Amniotic epithelial cell (primary cell): ENCODE data around the gene KRTAP9-1.
"Not testable (repeated sequence)": the region's sequence is repeated elsewhere in the genome, so short reads cannot be mapped to it uniquely, and the experiment has no call there.

Source experiments
- DNase-seq: peaks from one replicate; pipeline ENCODE4 v3.0.0-alpha.2; 2010; ENCODE audit warnings: low read depth

The KRTAP9-1 gene, protein sequence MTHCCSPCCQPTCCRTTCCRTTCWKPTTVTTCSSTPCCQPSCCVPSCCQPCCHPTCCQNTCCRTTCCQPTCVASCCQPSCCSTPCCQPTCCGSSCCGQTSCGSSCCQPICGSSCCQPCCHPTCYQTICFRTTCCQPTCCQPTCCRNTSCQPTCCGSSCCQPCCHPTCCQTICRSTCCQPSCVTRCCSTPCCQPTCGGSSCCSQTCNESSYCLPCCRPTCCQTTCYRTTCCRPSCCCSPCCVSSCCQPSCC

DNA sequence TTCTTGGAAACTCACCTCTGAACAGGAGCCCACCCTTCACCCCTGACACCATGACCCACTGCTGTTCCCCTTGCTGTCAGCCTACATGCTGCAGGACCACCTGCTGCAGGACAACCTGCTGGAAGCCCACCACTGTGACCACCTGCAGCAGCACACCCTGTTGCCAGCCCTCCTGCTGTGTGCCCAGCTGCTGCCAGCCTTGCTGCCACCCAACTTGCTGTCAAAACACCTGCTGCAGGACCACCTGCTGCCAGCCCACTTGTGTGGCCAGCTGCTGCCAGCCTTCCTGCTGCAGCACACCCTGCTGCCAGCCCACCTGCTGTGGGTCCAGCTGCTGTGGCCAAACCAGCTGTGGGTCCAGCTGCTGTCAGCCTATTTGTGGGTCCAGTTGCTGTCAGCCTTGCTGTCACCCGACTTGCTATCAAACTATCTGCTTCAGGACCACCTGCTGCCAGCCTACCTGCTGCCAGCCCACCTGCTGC lies at the start of gene KRTAP9-1:
KRTAP9-1 (plus strand) TSS at position 51 of the 482 bp plus-strand sequence; CDS start at position 51, 0 bp downstream.
- not testable (repeated sequence) for DNase-seq

DNA sequence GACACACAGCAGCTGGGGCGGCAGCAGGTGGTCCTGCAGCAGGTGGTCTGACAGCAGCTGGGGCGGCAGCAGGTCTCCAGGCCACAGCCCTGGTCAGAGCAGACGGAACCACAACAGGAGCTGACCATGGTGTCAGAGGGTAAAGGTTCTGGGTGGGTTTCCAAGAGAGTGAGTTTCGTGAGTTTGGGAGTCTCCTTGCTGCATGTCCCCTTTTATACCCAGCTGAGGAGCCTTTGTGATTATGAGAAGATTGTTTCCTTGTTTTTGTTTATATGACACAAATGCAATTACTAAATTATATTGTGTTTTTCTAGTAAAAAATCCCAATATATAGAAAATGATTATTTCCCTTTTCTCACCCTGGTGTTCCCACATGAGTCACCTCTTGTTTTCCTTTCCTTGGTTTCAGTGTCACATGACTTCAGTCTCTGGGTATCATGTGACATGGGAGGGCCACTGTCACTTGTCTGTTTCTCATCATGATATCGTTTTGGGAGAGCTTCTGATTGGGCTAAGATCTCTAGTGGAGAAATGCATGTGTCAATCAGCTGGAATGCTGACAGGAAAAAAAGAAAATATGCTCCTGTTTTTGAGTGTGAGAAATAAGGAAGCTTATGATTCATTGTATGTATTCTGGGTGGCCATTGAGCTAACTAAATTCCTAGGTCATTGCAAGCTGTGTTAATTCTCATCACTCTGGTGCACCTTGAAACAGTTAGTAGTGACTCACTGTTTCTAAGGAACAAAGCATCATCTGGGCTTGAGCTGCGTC lies 49.1 kb upstream of the KRTAP9-1 start, which contains the start of gene KRTAP4-6:
KRTAP4-6 (minus strand) TSS at position 185 of the 772 bp plus-strand sequence; CDS start at position 128, 57 bp downstream.
- DNase-seq: peak; percentile 84

GRCh38 chr17:41141361-41141760 lies 48.3 kb upstream of the KRTAP9-1 start:
- peak; percentile 51 for DNase-seq

GRCh38 chr17:41144846-41145245 lies 44.8 kb upstream of the KRTAP9-1 start:
- no peak for DNase-seq

DNA sequence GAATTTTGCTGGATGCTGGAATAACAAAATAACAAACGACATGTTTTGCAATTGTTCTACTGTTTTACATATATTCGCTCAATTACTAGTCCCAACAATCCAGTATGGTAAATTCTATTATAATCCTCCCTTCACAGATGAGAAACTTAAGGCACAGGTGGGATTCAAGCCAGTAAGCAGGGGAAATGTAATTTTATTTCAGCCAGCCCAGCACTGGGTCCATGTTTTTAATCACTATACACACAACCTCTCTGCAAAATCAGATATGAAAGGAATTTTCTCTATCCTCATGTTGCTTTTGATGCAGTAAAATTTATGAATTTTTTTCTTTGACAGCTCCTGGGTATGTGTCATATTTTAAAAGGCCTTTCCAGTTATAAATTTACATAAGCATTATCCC lies 44.4 kb upstream of the KRTAP9-1 start:
- no peak for DNase-seq

GRCh38 chr17:41147531-41148204 lies 42.0 kb upstream of the KRTAP9-1 start:
- no peak for DNase-seq

DNA sequence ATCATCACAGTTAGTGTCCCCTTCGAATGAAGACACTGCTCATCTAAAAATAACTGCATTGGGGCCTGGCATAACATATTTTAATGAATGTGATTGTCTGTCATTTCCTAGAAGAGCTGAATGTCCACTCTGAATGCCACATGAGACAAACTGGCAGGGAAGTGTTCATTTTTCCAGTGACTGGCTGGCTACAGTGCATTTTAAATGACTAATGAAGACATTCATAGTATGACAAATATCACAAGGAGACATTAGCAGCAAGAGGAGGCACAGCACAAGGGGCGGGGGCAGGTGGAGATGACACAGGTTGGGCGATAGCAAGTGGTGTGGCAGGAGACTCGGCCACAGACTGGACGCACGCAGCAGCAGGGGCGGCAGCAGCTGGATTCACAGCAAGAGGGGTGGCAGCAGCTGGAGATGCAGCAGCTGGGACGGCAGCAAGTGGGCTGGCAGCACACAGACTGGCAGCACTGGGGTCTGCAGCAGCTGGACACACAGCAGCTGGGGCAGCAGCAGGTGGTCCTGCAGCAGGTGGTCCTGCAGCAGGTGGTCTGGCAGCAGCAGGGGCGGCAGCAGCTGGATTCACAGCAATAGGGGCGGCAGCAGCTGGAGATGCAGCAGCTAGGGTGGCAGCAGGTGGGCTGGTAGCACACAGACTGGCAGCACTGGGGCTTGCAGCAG lies 40.6 kb upstream of the KRTAP9-1 start:
- not testable (repeated sequence) for DNase-seq

DNA sequence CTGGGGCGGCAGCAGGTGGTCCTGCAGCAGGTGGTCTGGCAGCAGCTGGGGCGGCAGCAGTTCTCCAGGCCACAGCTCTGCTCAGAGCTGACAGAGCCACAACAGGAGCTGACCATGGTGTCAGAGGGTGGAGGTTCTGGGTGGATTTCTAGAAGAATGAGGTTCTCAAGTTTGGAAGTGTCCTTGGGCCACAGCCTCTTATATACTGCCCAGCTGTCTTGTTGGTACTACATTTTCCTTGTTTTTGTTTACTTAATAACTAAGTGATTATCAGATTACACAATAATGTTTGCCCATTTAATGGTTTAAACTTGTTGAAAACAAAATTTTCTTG lies 40.1 kb upstream of the KRTAP9-1 start, which contains the start of gene KRTAP4-5:
KRTAP4-5 (minus strand) TSS at position 174 of the 334 bp plus-strand sequence; CDS start at position 116, 58 bp downstream.
- no peak for DNase-seq

- DNase-seq: no peak
Observed at GRCh38 chr17:41150026-41150425, 39.7 kb upstream of the KRTAP9-1 start.

DNA sequence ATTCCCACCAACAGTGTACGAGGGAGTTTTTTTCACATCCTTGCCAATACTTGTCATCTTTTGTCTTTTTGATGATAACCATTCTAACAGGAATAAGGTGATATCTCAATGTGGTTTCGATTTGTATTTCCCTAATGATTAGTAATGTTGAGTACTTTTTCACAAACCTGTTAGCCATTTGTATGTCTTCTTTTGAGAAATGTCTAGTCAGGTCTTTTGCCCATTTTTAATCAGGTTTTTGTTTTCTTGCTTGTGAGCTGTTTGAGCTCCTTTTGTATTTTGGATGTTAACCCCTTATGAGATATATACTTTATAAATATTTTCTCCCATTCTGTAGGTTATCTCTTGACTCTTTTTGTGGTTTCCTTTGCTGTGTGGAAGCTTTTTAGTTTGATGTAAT lies 38.2 kb upstream of the KRTAP9-1 start:
- no peak for DNase-seq

GRCh38 chr17:41153856-41154255 lies 35.8 kb upstream of the KRTAP9-1 start:
- peak; percentile 4 for DNase-seq

DNA sequence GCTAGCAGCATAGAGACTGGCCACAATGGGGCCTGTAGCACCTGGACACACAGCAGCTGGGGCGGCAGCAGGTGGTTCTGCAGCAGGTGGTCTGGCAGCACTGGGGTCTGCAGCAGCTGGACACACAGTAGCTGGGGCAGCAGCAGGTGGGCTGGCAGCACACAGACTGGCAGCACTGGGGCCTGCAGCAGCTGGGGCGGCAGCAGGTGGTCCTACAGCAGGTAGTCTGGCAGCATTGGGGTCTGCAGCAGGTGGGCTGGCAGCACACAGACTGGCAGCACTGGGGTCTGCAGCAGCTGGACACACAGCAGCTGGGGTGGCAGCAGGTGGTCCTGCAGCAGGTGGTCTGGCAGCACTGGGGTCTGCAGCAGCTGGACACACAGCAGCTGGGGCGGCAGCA lies 29.5 kb upstream of the KRTAP9-1 start:
- not testable (repeated sequence) for DNase-seq

DNA sequence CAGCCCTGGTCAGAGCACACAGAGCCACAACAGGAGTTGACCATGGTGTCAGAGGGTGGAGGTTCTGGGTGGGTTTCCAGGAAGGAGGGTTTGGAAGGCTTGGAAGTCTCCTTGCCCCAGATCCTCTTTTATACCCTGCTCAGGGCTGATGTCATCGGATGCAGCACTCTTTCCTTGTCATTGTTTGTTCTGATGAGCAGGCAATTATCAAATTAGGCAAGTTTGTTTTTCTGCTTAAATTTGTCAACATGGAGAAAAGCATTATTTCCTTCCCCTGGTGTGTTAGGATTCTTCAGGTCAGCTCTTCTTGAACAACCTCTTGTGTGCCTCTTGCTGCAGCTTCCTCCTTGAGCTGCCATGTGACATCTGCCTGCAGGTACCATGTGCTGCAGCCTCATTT lies 29.0 kb upstream of the KRTAP9-1 start, which contains the start of gene KRTAP4-4:
KRTAP4-4 (minus strand) TSS at position 101 of the 400 bp plus-strand sequence; CDS start at position 44, 57 bp downstream.
- no peak for DNase-seq

- peak; percentile 16 for DNase-seq
Observed at GRCh38 chr17:41163828-41164227, 25.9 kb upstream of the KRTAP9-1 start.

- no peak for DNase-seq
Observed at GRCh38 chr17:41167561-41167960, 22.1 kb upstream of the KRTAP9-1 start.

GRCh38 chr17:41168121-41168520 lies 21.6 kb upstream of the KRTAP9-1 start, which contains the start of gene KRTAP4-3:
TSS of gene KRTAP4-3 (minus strand) at chr17:41168221. CDS start at chr17:41168172, 49 bp downstream.
- DNase-seq: no peak

- peak; percentile 58 for DNase-seq
Observed at GRCh38 chr17:41171886-41172285, 17.8 kb upstream of the KRTAP9-1 start.

DNA sequence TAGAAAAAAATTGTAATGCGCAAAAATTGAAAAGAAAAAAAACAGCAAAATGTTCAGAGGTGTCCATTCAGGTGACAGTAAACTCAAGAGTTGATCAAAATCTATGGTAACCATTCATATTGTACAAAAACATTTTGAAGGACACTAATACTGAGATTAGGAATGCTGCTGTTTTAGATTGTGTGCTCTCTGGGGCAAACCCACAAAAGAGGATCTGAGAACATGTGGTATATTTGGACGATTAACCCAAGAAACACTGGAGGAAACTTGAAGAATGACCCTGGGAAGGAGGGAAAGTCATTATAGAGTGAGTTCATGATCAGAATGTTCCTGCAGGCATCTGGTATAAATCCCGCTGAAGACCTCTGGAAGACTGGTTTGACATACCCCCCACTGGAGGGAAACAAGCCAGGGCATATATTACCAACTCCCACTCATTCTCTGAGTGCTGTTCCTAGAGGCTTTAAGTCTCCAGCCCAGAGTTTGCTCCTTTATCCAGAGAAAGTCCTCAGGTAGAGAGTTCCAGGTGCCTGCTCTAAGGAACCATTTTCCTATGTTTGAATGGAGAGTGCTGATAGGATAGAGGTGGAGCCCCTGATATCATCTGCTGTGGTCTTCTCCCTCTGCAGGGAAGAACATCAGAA lies 12.8 kb upstream of the KRTAP9-1 start:
- DNase-seq: peak; percentile 3

DNA sequence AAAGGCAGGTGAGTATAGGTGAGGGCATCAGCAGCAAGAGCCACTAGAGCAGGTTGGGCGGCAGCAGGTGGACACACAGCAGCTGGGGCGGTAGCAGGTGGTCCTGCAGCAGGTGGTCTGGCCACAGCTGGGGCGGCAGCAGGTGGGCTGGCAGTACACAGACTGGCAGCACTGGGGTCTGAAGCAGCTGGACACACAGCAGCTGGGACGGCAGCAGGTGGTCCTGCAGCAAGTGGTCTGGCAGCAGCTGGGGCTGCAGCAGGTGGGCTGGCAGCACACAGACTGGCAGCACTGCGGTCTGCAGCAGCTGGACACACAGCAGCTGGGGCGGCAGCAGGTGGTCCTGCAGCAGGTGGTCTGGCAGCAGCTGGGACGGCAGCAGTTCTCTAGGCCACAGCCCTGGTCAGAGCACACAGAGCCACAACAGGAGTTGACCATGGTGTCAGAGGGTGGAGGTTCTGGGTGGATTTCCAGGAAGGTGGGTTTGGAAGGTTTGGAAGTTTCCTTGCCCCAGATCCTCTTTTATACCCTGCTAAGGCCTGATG lies 11.9 kb upstream of the KRTAP9-1 start, which contains the start of gene KRTAP4-2:
KRTAP4-2 (minus strand) TSS at position 495 of the 545 bp plus-strand sequence; CDS start at position 438, 57 bp downstream.
- DNase-seq: no peak

DNA sequence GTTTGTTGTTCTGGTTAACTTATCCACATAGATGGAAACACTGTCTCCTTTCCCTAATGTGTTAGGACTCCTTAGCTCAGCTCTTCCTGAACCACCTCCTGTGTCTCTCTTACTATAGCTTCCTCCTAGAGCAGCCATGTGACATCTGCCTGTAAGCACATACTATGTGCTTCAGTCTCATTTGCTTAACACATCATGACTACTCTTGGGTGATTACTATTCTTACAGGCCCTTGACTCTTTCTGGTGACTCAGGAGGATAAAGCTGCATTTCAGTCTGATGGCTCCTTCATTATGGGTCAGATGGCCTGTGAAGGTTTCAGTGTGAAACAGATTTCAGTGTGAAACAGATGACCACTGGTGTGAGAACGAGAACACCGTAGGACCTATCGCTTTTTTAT lies 11.3 kb upstream of the KRTAP9-1 start:
- DNase-seq: peak; percentile 30
